ENCODE measurements around the gene PPCS. TPM values are rescaled to one million over a fixed set of nuclear protein-coding genes. Genes with fewer than 3 reads are reported as not detected.

The PPCS gene
- 68.7 and 75.6 TPM in 2 replicates for total RNA-seq

DNA sequence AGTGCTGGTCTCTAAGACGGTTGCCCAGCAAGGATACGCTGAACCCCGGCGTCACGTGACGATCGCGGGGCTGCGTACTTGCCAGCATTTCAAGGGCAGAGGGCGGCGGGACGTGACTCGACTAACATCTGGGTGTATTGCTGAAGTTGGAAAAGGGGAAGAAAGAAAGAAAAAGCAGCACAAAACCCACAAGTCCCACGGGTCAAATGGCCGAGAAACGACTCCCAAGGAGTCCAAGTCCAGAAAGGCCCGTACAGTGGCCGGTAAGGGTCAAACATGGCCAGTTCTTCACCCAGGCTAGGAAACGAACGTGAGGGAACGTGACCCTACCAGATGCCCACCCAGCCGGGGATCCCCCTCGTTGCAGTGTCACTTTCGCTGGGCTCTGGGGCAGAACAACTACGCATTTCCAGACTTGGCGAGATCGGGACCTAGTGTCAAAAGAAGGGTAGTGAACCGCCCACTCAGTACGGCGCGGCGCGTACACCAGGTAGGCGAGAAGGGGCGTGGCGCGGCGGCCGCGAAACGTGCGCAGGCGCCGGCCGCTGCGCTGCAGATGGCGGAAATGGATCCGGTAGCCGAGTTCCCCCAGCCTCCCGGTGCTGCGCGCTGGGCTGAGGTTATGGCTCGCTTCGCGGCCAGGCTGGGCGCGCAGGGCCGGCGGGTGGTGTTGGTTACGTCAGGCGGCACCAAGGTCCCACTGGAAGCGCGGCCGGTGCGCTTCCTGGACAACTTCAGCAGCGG is at the start of gene PPCS, which contains the start of gene ZMYND12:
Gene PPCS (plus strand): TSS at position 534 of the 744 bp plus-strand sequence. CDS start 23 bp downstream, at position 557.
Gene ZMYND12 (minus strand): TSS at position 13 of the 744 bp plus-strand sequence. CDS start 25 bp downstream, outside the sequence.

DNA sequence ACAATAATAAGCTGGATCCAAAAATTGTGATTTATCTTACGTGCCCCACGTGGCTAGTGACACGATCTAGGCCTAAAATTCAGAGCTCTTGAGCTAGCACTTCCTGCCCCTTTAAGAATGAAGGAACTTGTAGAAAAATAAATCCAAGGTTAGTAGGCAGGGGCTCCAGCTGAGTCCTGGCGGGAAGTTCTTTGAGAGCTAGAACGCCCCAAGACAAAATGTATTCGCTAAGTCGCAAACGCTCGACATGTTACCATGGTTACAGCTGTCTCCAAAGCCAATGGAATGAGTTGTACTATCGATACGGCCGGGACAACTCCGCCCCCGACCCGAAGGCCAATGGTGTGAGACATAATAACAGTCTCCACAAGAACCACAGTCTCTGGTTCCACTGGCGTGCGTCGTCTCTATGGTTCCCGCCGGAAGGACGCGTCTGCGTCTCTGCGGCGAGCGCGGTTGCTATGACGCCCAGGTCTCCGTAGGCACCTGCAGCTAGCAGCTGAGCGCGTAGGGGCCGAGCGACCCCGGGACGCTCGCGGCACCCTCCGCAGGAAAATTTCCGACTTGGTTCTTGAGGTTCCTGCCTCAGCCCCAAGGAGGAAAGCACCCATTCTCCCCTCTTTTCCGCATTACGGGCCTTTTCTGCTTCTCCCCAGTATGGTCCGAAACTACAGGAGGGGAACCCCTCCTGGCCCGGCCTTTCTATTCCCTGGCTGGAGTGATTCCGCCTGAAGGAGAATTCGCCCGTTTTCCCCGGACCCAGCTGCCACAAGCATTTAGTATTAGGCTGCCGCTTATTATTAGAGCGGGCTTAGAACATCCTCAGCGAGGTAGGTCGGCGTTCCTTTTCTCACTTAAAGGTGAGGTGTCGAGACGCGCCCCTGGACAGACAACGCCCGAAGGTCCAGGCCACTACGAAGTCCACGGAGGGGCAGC is 6.8 kb downstream of the PPCS start, which contains the start of gene CCDC30:
Gene CCDC30 (plus strand): TSS at position 459 of the 936 bp plus-strand sequence. CDS start 17,266 bp downstream, outside the sequence.

Small RNA genes lying within 50 kb of the gene (small RNA-seq; reads per million reads assigned to genes)
- not detected for gene TMSB4XP1

Other genes with a start within 250 kb of the PPCS start
- gene FOXJ3, start 121.3 kb upstream of the PPCS start, total RNA-seq: 34.5 and 38.8 TPM in 2 replicates
- gene RIMKLA, start 75.8 kb upstream of the PPCS start, total RNA-seq: under 0.01 TPM in 1 of 2 replicates, not detected in the other
- 1.8 and 6.3 TPM in 2 replicates for gene ZMYND12, start 521 bp upstream of the PPCS start, total RNA-seq
- 0.33 and 2.4 TPM in 2 replicates for gene CCDC30, start 6.7 kb downstream of the PPCS start, total RNA-seq
- 13.0 and 15.8 TPM in 2 replicates for gene PPIH, start 201.9 kb downstream of the PPCS start, total RNA-seq
- gene YBX1, start 225.9 kb downstream of the PPCS start, total RNA-seq: 180 and 621 TPM in 2 replicates

Data from placental epithelial cell (primary cell).